HepG2 (cell line): Measurements from ENCODE around the gene LST1. TPM values are rescaled to one million over a fixed set of nuclear protein-coding genes. Genes with fewer than 3 reads are reported as not detected.

Source experiments
- ARNT2 ChIP-seq: sonication (generic); formaldehyde crosslinking; IDR thresholded peaks from 2 replicates; pipeline ENCODE4 v1.8.0; 2022; ENCODE audit warnings: mild to moderate bottlenecking, low read depth, missing genetic modification reagents, moderate library complexity
- ASH2L ChIP-seq: fragments of 300-600, 200-600 bp; sonication (generic); IDR thresholded peaks from 2 replicates; pipeline ENCODE4 v1.7.0; 2017; ENCODE audit warnings: low read depth, mild to moderate bottlenecking, moderate library complexity, mixed read lengths, low read length; ENCODE audit not compliant: insufficient read length
- BRCA1 ChIP-seq: sonication (generic); formaldehyde crosslinking; IDR thresholded peaks from 2 replicates; pipeline ENCODE4 v1.4.0; 2020; ENCODE audit warnings: missing genetic modification reagents
- EED ChIP-seq: sonication (generic); formaldehyde crosslinking; IDR thresholded peaks from 2 replicates; pipeline ENCODE4 v1.5.0; 2020; ENCODE audit warnings: mild to moderate bottlenecking, missing genetic modification reagents
- FOXK2 ChIP-seq: fragments of 450-650 bp; IDR thresholded peaks from 2 replicates; pipeline ENCODE4 v1.6.1; 2016
- GTF2F1 ChIP-seq: fragments of 150-350 bp; IDR thresholded peaks from 2 replicates; pipeline ENCODE4 v1.6.1; 2014; ENCODE audit warnings: low read length
- HOXA9 ChIP-seq: sonication (generic); formaldehyde crosslinking; IDR thresholded peaks from 2 replicates; pipeline ENCODE4 v1.8.1; 2022; ENCODE audit warnings: missing genetic modification reagents, mild to moderate bottlenecking, moderate library complexity, borderline replicate concordance
- JUND ChIP-seq: sonication (generic); formaldehyde crosslinking; IDR thresholded peaks from 2 replicates; pipeline ENCODE4 v1.8.0; 2022; ENCODE audit warnings: mild to moderate bottlenecking, missing genetic modification reagents
- KDM4B ChIP-seq: sonication (generic); formaldehyde crosslinking; IDR thresholded peaks from 2 replicates; pipeline ENCODE4 v1.4.0; 2020; ENCODE audit warnings: missing genetic modification reagents
- KDM5B ChIP-seq: sonication (generic); formaldehyde crosslinking; IDR thresholded peaks from 2 replicates; pipeline ENCODE4 v1.4.0; 2020; ENCODE audit warnings: missing genetic modification reagents, mild to moderate bottlenecking, borderline replicate concordance
- MYNN ChIP-seq: sonication (generic); formaldehyde crosslinking; IDR thresholded peaks from 2 replicates; pipeline ENCODE4 v1.4.0; 2020; ENCODE audit warnings: mild to moderate bottlenecking, low read depth, missing genetic modification reagents
- NCOA1 ChIP-seq: sonication (generic); formaldehyde crosslinking; IDR thresholded peaks from 2 replicates; pipeline ENCODE4 v1.9.0; 2021; ENCODE audit warnings: missing genetic modification reagents
- ONECUT2 ChIP-seq: sonication (generic); formaldehyde crosslinking; IDR thresholded peaks from 2 replicates; pipeline ENCODE4 v1.4.0; 2020; ENCODE audit warnings: missing genetic modification reagents
- RARA ChIP-seq: IDR thresholded peaks from 2 replicates; pipeline ENCODE4 v1.6.1; 2016; ENCODE audit warnings: missing genetic modification reagents, missing compliant biosample characterization
- RBFOX2 ChIP-seq: fragments of 200-400 bp; formaldehyde crosslinking; IDR thresholded peaks from 2 replicates; pipeline ENCODE4 v1.6.1; 2017; ENCODE audit warnings: low read depth, mild to moderate bottlenecking, low read length
- RCOR2 ChIP-seq: IDR thresholded peaks from 2 replicates; pipeline ENCODE4 v1.6.1; 2016; ENCODE audit warnings: missing biosample characterization, missing genetic modification reagents
- RFX3 ChIP-seq: IDR thresholded peaks from 2 replicates; pipeline ENCODE4 v1.6.1; 2016; ENCODE audit warnings: missing biosample characterization, missing genetic modification reagents
- SAP130 ChIP-seq: IDR thresholded peaks from 2 replicates; pipeline ENCODE4 v1.6.1; 2016; ENCODE audit warnings: low read depth
- SMARCC2 ChIP-seq: fragments of 450-650 bp; IDR thresholded peaks from 2 replicates; pipeline ENCODE4 v1.6.1; 2017; ENCODE audit warnings: antibody characterized with exemption, mild to moderate bottlenecking
- SNAPC5 ChIP-seq: sonication (generic); formaldehyde crosslinking; IDR thresholded peaks from 2 replicates; pipeline ENCODE4 v1.8.1; 2023; ENCODE audit warnings: mild to moderate bottlenecking, missing genetic modification reagents, borderline replicate concordance
- TCF12 ChIP-seq, 2 experiments: fragments of 450-650 bp in 1 of 2; sonication (generic) in 1 of 2; formaldehyde crosslinking in 1 of 2; IDR thresholded peaks; 2 replicates each; pipeline versions ENCODE4 v1.6.1 to v1.8.0; 2017 to 2022; ENCODE audit warnings: antibody characterized with exemption in 1 of 2, mild to moderate bottlenecking in 1 of 2, missing genetic modification reagents in 1 of 2, moderate library complexity in 1 of 2
- TCF7 ChIP-seq: sonication (generic); IDR thresholded peaks from 2 replicates; pipeline ENCODE4 v1.6.1; 2016; ENCODE audit warnings: antibody characterized with exemption, low read depth
- TEF ChIP-seq: sonication (generic); formaldehyde crosslinking; IDR thresholded peaks from 2 replicates; pipeline ENCODE4 v1.5.0; 2020; ENCODE audit warnings: missing genetic modification reagents
- TMF1 ChIP-seq: sonication (generic); formaldehyde crosslinking; IDR thresholded peaks from 2 replicates; pipeline ENCODE4 v1.8.1; 2022; ENCODE audit warnings: low read depth, missing genetic modification reagents
- ZBTB20 ChIP-seq: sonication (generic); formaldehyde crosslinking; IDR thresholded peaks from 2 replicates; pipeline ENCODE4 v1.8.1; 2023; ENCODE audit warnings: missing genetic modification reagents, low read depth, mild to moderate bottlenecking, borderline replicate concordance
- ZNF282 ChIP-seq: fragments of 450-650 bp; IDR thresholded peaks from 2 replicates; pipeline ENCODE4 v1.6.1; 2018; ENCODE audit not compliant: partially characterized antibody
- ZNF350 ChIP-seq: sonication (generic); formaldehyde crosslinking; IDR thresholded peaks from 2 replicates; pipeline ENCODE4 v1.4.0; 2020; ENCODE audit warnings: mild to moderate bottlenecking, low read depth, missing genetic modification reagents, borderline replicate concordance
- ZNF513 ChIP-seq: sonication (generic); formaldehyde crosslinking; conservative IDR thresholded peaks from 2 replicates; pipeline ENCODE4 v1.5.0; 2020; ENCODE audit warnings: missing genetic modification reagents
- ZNF558 ChIP-seq: sonication (generic); formaldehyde crosslinking; IDR thresholded peaks from 2 replicates; pipeline ENCODE4 v1.9.0; 2022; ENCODE audit warnings: mild to moderate bottlenecking, missing genetic modification reagents, borderline replicate concordance
- ZNF768 ChIP-seq: sonication (generic); formaldehyde crosslinking; IDR thresholded peaks from 2 replicates; pipeline ENCODE4 v1.4.0; 2020; ENCODE audit warnings: missing genetic modification reagents
- ZZZ3 ChIP-seq: sonication (generic); formaldehyde crosslinking; IDR thresholded peaks from 2 replicates; pipeline ENCODE4 v1.4.0; 2020; ENCODE audit warnings: missing genetic modification reagents, mild to moderate bottlenecking, borderline replicate concordance
- polyA plus RNA-seq, 8 experiments: library from polyadenylated mRNA; depleted of rRNA in 3 of 8; stranded (reverse) in 7 of 8; unstranded in 1 of 8; fragments of >200 nt; fragmentation: Illumina TruSeq in 4 of 8; extraction: Trizol in 4 of 8; gene quantifications; 2 replicates each; pipeline versions ENCODE4 v1.2.1 to v1.2.3, GENCODE V29; 2011 to 2016; ENCODE audit warnings: low read depth in 4 of 8, missing spikeins in 1 of 8, mixed read lengths in 1 of 8; ENCODE audit not compliant: insufficient read depth in 1 of 8
- total RNA-seq, 5 experiments: library from RNA; depleted of rRNA; stranded (reverse); fragments of >200 nt; fragmentation: Illumina TruSeq; extraction: Trizol; gene quantifications; 2 replicates each; pipeline ENCODE4 v1.2.3, GENCODE V29; 2016; ENCODE audit warnings: low read depth in 1 of 5

Gene LST1
- total and polyA plus RNA-seq, 2 of the 13 experiments (the other 11 are each of a cell fraction or from before 2014, with no cell fraction given) = not detected

GRCh38 chr6:31620586-31621319 is 34.7 kb downstream of the LST1 start, which contains the start of gene PRRC2A (continued):
- TF ChIP-seq TCF12 (IDR thresholded peaks at IDR 0.05) (no peak), TCF12 (CRISPR knock-in tag; IDR thresholded peaks at IDR 0.05) (peak; percentile 81; the same call in 1 of the 2 replicates), ARNT2 (CRISPR knock-in tag) (peak; percentile 41), RCOR2 (CRISPR knock-in tag) (no peak), BRCA1 (CRISPR knock-in tag) (no peak), ONECUT2 (CRISPR knock-in tag) (no peak), ZNF350 (CRISPR knock-in tag) (0 out of 2 replicates have a peak, but pooled peaks have one; percentile 32), FOXK2 (no peak), ZNF558 (CRISPR knock-in tag) (peak; percentile 91), MYNN (CRISPR knock-in tag) (no peak), TMF1 (CRISPR knock-in tag) (0 out of 2 replicates have a peak, but pooled peaks have one; percentile 26), EED (CRISPR knock-in tag) (peak; percentile 94), ZBTB20 (CRISPR knock-in tag) (no peak; the same call in 1 of the 2 replicates), ZNF513 (CRISPR knock-in tag) (no peak), SNAPC5 (CRISPR knock-in tag) (peak; percentile 7; the same call in 1 of the 2 replicates), TEF (no peak), ZNF282 (no peak), KDM5B (peak; percentile 65; the same call in 1 of the 2 replicates), RARA (CRISPR knock-in tag) (peak; percentile 20; the same call in 1 of the 2 replicates), SMARCC2 (no peak), SAP130 (CRISPR knock-in tag) (peak; percentile 71), RFX3 (CRISPR knock-in tag) (no peak), TCF7 (no peak), KDM4B (CRISPR knock-in tag) (peak; percentile 55; the same call in 1 of the 2 replicates), HOXA9 (CRISPR knock-in tag) (0 out of 2 replicates have a peak, but pooled peaks have one; percentile 50), JUND (CRISPR knock-in tag) (no peak), NCOA1 (CRISPR knock-in tag) (no peak), ZNF768 (CRISPR knock-in tag) (peak; percentile 45; the same call in 1 of the 2 replicates), GTF2F1 (no peak), RBFOX2 (peak; percentile 88), ASH2L (peak; percentile 80), ZZZ3 (CRISPR knock-in tag) (no peak)
